GM12878 (cell line): Measurements from ENCODE around the gene CORO1C. TPM values are rescaled to one million over a fixed set of nuclear protein-coding genes. Genes with fewer than 3 reads are reported as not detected.

Source experiments
- ATAC-seq: fragments of 200-7000 bp; cut with Tn5 transposase; 3 replicates; pipeline ENCODE4 v1.9.1; 2020; ENCODE audit warnings: mild to moderate bottlenecking, moderate library complexity
- Bru-seq: library from RNA; stranded (reverse); fragments of 400-500 nt; gene quantifications from one replicate; lab custom pipeline; 2021; lab: Mats Ljungman, UMichigan
- BruChase-seq, 2 experiments: library from RNA; stranded (reverse); fragments of 400-500 nt; gene quantifications; one replicate each; lab custom pipeline; 2021; lab: Mats Ljungman, UMichigan
- BruUV-seq: library from RNA; stranded (reverse); fragments of 400-500 nt; replicated peaks from 2 replicates; lab custom pipeline; 2021; lab: Mats Ljungman, UMichigan
- CTCF ChIA-PET: fragments of 300-600 bp; sonication (Branson Sonifier 250); formaldehyde crosslinking; extraction: SDS; loops from one replicate; lab custom pipeline; 2021; ENCODE audit warnings: inconsistent platforms; lab: Yijun Ruan, JAX
- POLR2A ChIA-PET: fragments of 350-600 bp; formaldehyde crosslinking; extraction: SDS; loops from one replicate; lab custom pipeline; 2021; ENCODE audit warnings: inconsistent platforms; lab: Charles Lee
- RAD21 ChIA-PET: fragments of 300-600 bp; sonication (Branson Sonifier 250); formaldehyde crosslinking; loops from one replicate; lab custom pipeline; 2023; ENCODE audit warnings: antibody characterized with exemption; ENCODE audit not compliant: unreplicated experiment; lab: Charles Lee
- SMC1A ChIA-PET: fragments of 300-600 bp; sonication (Branson Sonifier 250); formaldehyde crosslinking; loops from one replicate; lab custom pipeline; 2023; ENCODE audit not compliant: unreplicated experiment, uncharacterized antibody; lab: Charles Lee
- DNase-seq: peaks from one replicate; pipeline ENCODE4 v3.0.0-alpha.2; 2011; ENCODE audit warnings: low read depth, low spot score
- FAIRE-seq: peaks from 3 replicates; lab custom pipeline; 2011; peaks lifted over from hg19 to GRCh38; lab: Jason Lieb, UNC
- H2AFZ ChIP-seq: 2 replicates; pipeline ENCODE4 v1.6.0; 2011; ENCODE audit warnings: low read depth, low read length, control low read depth; ENCODE audit not compliant: control insufficient read depth
- H3K27ac ChIP-seq: 2 replicates; pipeline ENCODE4 v1.5.1; 2011; ENCODE audit warnings: control low read depth; ENCODE audit not compliant: control insufficient read depth, insufficient read depth
- H3K27me3 ChIP-seq, 2 experiments: replicated peaks in 1 of 2; 2 replicates each; pipeline versions ENCODE4 v1.6.0 to v1.6.1; 2011; ENCODE audit warnings: low read length in 1 of 2; ENCODE audit not compliant: control insufficient read depth in 2 of 2, insufficient read depth in 2 of 2
- H3K36me3 ChIP-seq, 2 experiments: 2 replicates each; pipeline ENCODE4 v1.5.1; 2011; ENCODE audit warnings: low read length in 1 of 2; ENCODE audit not compliant: control insufficient read depth in 2 of 2, insufficient read depth in 2 of 2
- H3K4me1 ChIP-seq: 2 replicates; pipeline ENCODE4 v1.6.1; 2011; ENCODE audit warnings: mild to moderate bottlenecking, low read length, moderate library complexity, mixed read lengths; ENCODE audit not compliant: control insufficient read depth, insufficient read depth
- H3K4me2 ChIP-seq: 2 replicates; pipeline ENCODE4 v1.6.0; 2011; ENCODE audit warnings: control low read depth; ENCODE audit not compliant: control insufficient read depth, insufficient read depth
- H3K4me3 ChIP-seq: fragments of 200-600 bp; sonication (generic); 2 replicates; pipeline ENCODE4 v1.5.1; 2016
- H3K79me2 ChIP-seq: 2 replicates; pipeline ENCODE4 v1.6.0; 2011; ENCODE audit warnings: low read length; ENCODE audit not compliant: control insufficient read depth, insufficient read depth
- H3K9ac ChIP-seq: 2 replicates; pipeline ENCODE4 v1.8.0; 2011; ENCODE audit warnings: low read length, control low read depth, mixed read lengths; ENCODE audit not compliant: control insufficient read depth, insufficient read depth
- H3K9me3 ChIP-seq: replicated peaks from 3 replicates; pipeline ENCODE4 v1.5.1; 2011; ENCODE audit warnings: mild to moderate bottlenecking, low read length; ENCODE audit not compliant: control insufficient read depth, insufficient read depth
- H4K20me1 ChIP-seq: 2 replicates; pipeline ENCODE4 v1.6.0; 2011; ENCODE audit not compliant: control insufficient read depth, insufficient read depth
- BHLHE40 ChIP-seq, 2 experiments: fragments of 450-650 bp in 1 of 2; IDR thresholded peaks; 2 replicates each; pipeline ENCODE4 v1.6.1; 2011 to 2017; ENCODE audit warnings: low read depth in 2 of 2, borderline replicate concordance in 1 of 2, improper control_type of control experiment in 1 of 2, low read length in 1 of 2, mild to moderate bottlenecking in 1 of 2
- BRCA1 ChIP-seq: IDR thresholded peaks from 2 replicates; pipeline ENCODE4 v1.6.1; 2011; ENCODE audit warnings: low read depth, low read length, improper control_type of control experiment
- CHD2 ChIP-seq: IDR thresholded peaks from 2 replicates; pipeline ENCODE4 v1.6.1; 2011; ENCODE audit warnings: low read depth, low read length, improper control_type of control experiment, borderline replicate concordance
- IRF4 ChIP-seq: IDR thresholded peaks from 2 replicates; pipeline ENCODE4 v1.6.1; 2011; ENCODE audit warnings: low read depth, low read length
- KAT2A ChIP-seq: conservative IDR thresholded peaks from 2 replicates; pipeline ENCODE4 v1.6.1; 2011; ENCODE audit warnings: low read depth, low read length; ENCODE audit not compliant: control insufficient read depth
- MAX ChIP-seq: IDR thresholded peaks from 2 replicates; pipeline ENCODE4 v1.6.1; 2012; ENCODE audit warnings: low read depth, low read length, improper control_type of control experiment
- NKRF ChIP-seq: fragments of 450-650 bp; conservative IDR thresholded peaks from 2 replicates; pipeline ENCODE4 v1.6.1; 2017; ENCODE audit warnings: mild to moderate bottlenecking, moderate library complexity
- PAX5 ChIP-seq: IDR thresholded peaks from 2 replicates; pipeline ENCODE4 v1.6.1; 2011; ENCODE audit warnings: low read depth, low read length, borderline replicate concordance
- POLR2A ChIP-seq: IDR thresholded peaks from 2 replicates; pipeline ENCODE4 v1.6.1; 2011; ENCODE audit warnings: low read depth, mild to moderate bottlenecking, low read length
- POU2F2 ChIP-seq: IDR thresholded peaks from 3 replicates; pipeline ENCODE4 v1.6.1; 2011; ENCODE audit warnings: low read depth, mild to moderate bottlenecking, low read length, borderline replicate concordance
- RFX5 ChIP-seq: IDR thresholded peaks from 2 replicates; pipeline ENCODE4 v1.6.1; 2011; ENCODE audit warnings: low read depth, low read length, improper control_type of control experiment
- SP1 ChIP-seq: IDR thresholded peaks from one replicate; pipeline ENCODE4 v1.6.1; 2011; ENCODE audit warnings: low read depth, low read length
- STAT1 ChIP-seq: fragments of 450-650 bp; conservative IDR thresholded peaks from 2 replicates; pipeline ENCODE4 v1.6.1; 2014; ENCODE audit warnings: antibody characterized with exemption, mild to moderate bottlenecking
- ZNF24 ChIP-seq: fragments of 450-650 bp; IDR thresholded peaks from 2 replicates; pipeline ENCODE4 v1.6.1; 2017; ENCODE audit warnings: antibody characterized with exemption, mild to moderate bottlenecking
- WGBS: methylation state at CpG from one replicate; pipeline ENCODE4 v1.1.6; 2016; ENCODE audit warnings: low lambda C conversion rate; ENCODE audit not compliant: insufficient replicate concordance, insufficient coverage; ENCODE audit errors: missing lambda C conversion rate; 5-methylcytosine and 5-hydroxymethylcytosine counted together
- in situ Hi-C: fragments of 300-500 bp; cut with MboI; formaldehyde crosslinking; loops from 9 replicates; pipeline ENCODE4 v1.14.3; 2018; ENCODE audit warnings: mixed read lengths
- intact Hi-C: fragments of 100-400 bp; cut with micrococcal nuclease; formaldehyde crosslinking; loops from one replicate; pipeline ENCODE4 v1.14.2; 2022; ENCODE audit not compliant: unreplicated experiment
- long read RNA-seq, 2 experiments: library from polyadenylated mRNA; unstranded; transcript quantifications; one replicate each; pipeline ENCODE4 v2.0.0, GENCODE V29; 2019 to 2020
- polyA minus RNA-seq, 3 experiments: library from RNA; depleted of rRNA, polyadenylated mRNA; stranded (reverse); fragments of >200 nt; gene quantifications; 2 replicates each; pipeline ENCODE4 v1.2.3, GENCODE V29; 2011
- polyA plus RNA-seq, 11 experiments: library from polyadenylated mRNA; depleted of rRNA in 4 of 11; unstranded in 6 of 11; stranded (reverse) in 5 of 11; fragments of >200 nt; fragmentation: Nextera tagmentation in 4 of 11; fragmentation: Illumina TruSeq in 1 of 11; extraction: Ambion mirVana in 4 of 11; extraction: Trizol in 1 of 11; gene quantifications; 1 replicate in 1 of 11; 2 replicates in 10 of 11; pipeline versions ENCODE4 v1.2.1 to v1.2.3, GENCODE V29; 2011 to 2016; ENCODE audit warnings: inconsistent platforms in 2 of 11, missing spikeins in 2 of 11, low read depth in 1 of 11
- total RNA-seq, 4 experiments: library from RNA; depleted of rRNA in 3 of 4; stranded (reverse); fragments of >200 nt in 3 of 4; fragmentation: Illumina TruSeq in 1 of 4; extraction: Trizol in 1 of 4; gene quantifications; 2 replicates each; pipeline versions ENCODE4 v1.2.1 to v1.2.3, GENCODE V29; 2013 to 2021

The CORO1C gene
- 234 and 248 TPM in 2 replicates for total RNA-seq (2013; cell fraction: nucleolus; rRNA removed)
- 91.3 and 94.1 TPM in 2 replicates for total RNA-seq (2014; rRNA removed)
- 158 and 164 TPM in 2 replicates for total RNA-seq (2014; rRNA removed; fragmentation: Illumina TruSeq; extraction: Trizol)
- total RNA-seq (2021): 208 and 212 TPM in 2 replicates
- polyA plus RNA-seq (2011; ENCODE audit: low read depth): 59.8 TPM
- polyA plus RNA-seq (2011; rRNA removed): 204 and 254 TPM in 2 replicates
- 168 and 182 TPM in 2 replicates for polyA plus RNA-seq (2011; cell fraction: cytosol; rRNA removed)
- polyA plus RNA-seq (2011; cell fraction: nucleus; rRNA removed): 142 and 153 TPM in 2 replicates
- 76.4 and 96.1 TPM in 2 replicates for polyA plus RNA-seq (2012)
- 145 and 221 TPM in 2 replicates for polyA plus RNA-seq (2014; fragmentation: Illumina TruSeq; extraction: Trizol)
- polyA plus RNA-seq (2014; fragmentation: Nextera tagmentation; extraction: Ambion mirVana): 10 to 100 TPM; 52.7 to 52.9 TPM
- polyA plus RNA-seq (2014; rRNA removed): 152 and 178 TPM in 2 replicates
- polyA plus RNA-seq (2016; fragmentation: Nextera tagmentation; extraction: Ambion mirVana): 100 to 1,000 TPM; 202 to 203 TPM
- polyA minus RNA-seq (2011; rRNA and poly(A)+ RNA removed): 514 and 669 TPM in 2 replicates
- polyA minus RNA-seq (2011; cell fraction: cytosol; rRNA and poly(A)+ RNA removed): 86.2 and 126 TPM in 2 replicates
- polyA minus RNA-seq (2011; cell fraction: nucleus; rRNA and poly(A)+ RNA removed): 89.3 and 119 TPM in 2 replicates
- percentile 92 among the genes with signal in this experiment for Bru-seq, nascent RNA
- percentile 92 among the genes with signal in this experiment for BruChase-seq, experiment 1, labeled RNA remaining after a 6-hour chase
- BruChase-seq, experiment 2, labeled RNA remaining after a 2-hour chase: percentile 88 among the genes with signal in this experiment
- long read RNA-seq, experiment 1, transcript CORO1C-201 (11 exons, 3,892 nt): major isoform, 64 of 83 reads
- long read RNA-seq, experiment 1, partial matches to known transcripts: 7 of 83 reads
- long read RNA-seq, experiment 1, other reads (novel, unspliced or antisense): 12 of 83 reads
- long read RNA-seq, experiment 2, transcript CORO1C-201 (11 exons, 3,892 nt): major isoform, 360 of 524 reads
- long read RNA-seq, experiment 2, partial matches to known transcripts: 61 of 524 reads
- long read RNA-seq, experiment 2, other reads (novel, unspliced or antisense): 102 of 524 reads

- H3K27me3 ChIP-seq: no peaks in the 10 kb centered on the region
- ChIA-PET RAD21 (interaction anchor here (1.0 to 3.4 kb wide), 9 partner anchors 14 to 169 kb away, joined by 3 to 20 read pairs (median 4); partner anchors contain the start of genes ISCU and SELPLG), POLR2A (interaction anchor here (0.6 to 1.6 kb wide), 10 partner anchors 9 to 163 kb away, joined by 3 to 11 read pairs (median 5); no protein-coding TSS in a partner anchor), SMC1A (interaction anchor here (1.0 to 4.9 kb wide), 12 partner anchors 8 to 96 kb away, joined by 3 to 59 read pairs (median 5); no protein-coding TSS in a partner anchor), CTCF (interaction anchor here (1.0 to 1.6 kb wide), 12 partner anchors 18 to 153 kb away, joined by 3 to 15 read pairs (median 4); no protein-coding TSS in a partner anchor)
- no TSS peak for BruUV-seq
- DNase-seq (peak; percentile 90), FAIRE-seq (no peak), ATAC-seq (peak; percentile 80)
- H4K20me1 ChIP-seq: no peaks in the 10 kb centered on the region
- H3K4me2 ChIP-seq: peak within 1 kb of the TSS; percentile 99
- no peaks in the 10 kb centered on the region for H3K9me3 ChIP-seq
- under 1% methylated on average over 62 of the region's 85 CpGs for WGBS
- H3K4me3 ChIP-seq: peak within 1 kb of the TSS; percentile 88
- peak within 1 kb of the TSS; percentile 90 for H3K9ac ChIP-seq
- H3K36me3 ChIP-seq: no peaks in the 10 kb centered on the region
- H2AFZ ChIP-seq: peak within 1 kb of the TSS; percentile 95
- peak within 1 kb of the TSS; percentile 79 for H3K27ac ChIP-seq
- in situ Hi-C loops: no loop called here
- peaks cover 13% of the 10 kb centered on the region for H3K4me1 ChIP-seq
- intact Hi-C loops: loop anchor here (1.0 to 5.0 kb wide), 4 partner anchors 40 to 168 kb away; no protein-coding TSS in a partner anchor
- peaks cover 50% of the 10 kb centered on the region for H3K79me2 ChIP-seq
- TF ChIP-seq CHD2: peak; percentile 77
- peak; percentile 69; the same call in 1 of the 2 replicates for TF ChIP-seq PAX5
- peak; percentile 93 for TF ChIP-seq SP1
- TF ChIP-seq ZNF24: peak; percentile 63; the same call in 1 of the 2 replicates
- peak; percentile 71; the same call in 2 of the 3 replicates for TF ChIP-seq POU2F2
- TF ChIP-seq RFX5: no peak
- TF ChIP-seq NKRF: peak; percentile 92
- TF ChIP-seq KAT2A: no peak
- TF ChIP-seq POLR2A: peak; percentile 86
- TF ChIP-seq STAT1: peak; percentile 70; the same call in 1 of the 2 replicates
- TF ChIP-seq MAX: peak; percentile 65; the same call in 1 of the 2 replicates
- TF ChIP-seq IRF4: peak; percentile 62; the same call in 1 of the 2 replicates
- no peak for TF ChIP-seq BRCA1
- TF ChIP-seq BHLHE40 (IDR thresholded peaks at IDR 0.05; ENCODE audit: borderline replicate concordance in 1 of 2, low read depth in 2 of 2, low read length in 1 of 2): peak; percentile 71 to 90; a peak in 3 of 4 replicates
These were observed at the start of gene CORO1C for GRCh38 chr12:108731105-108731865. TSS of gene CORO1C (minus strand) at chr12:108731518. CDS start at chr12:108701318, 30,200 bp downstream.
